HCT116 (cell line): ENCODE measurements around the gene PGBD5. TPM values are rescaled to one million over a fixed set of nuclear protein-coding genes. Genes with fewer than 3 reads are reported as not detected.

Experiments
- ATAC-seq: fragments of 200-7000 bp; cut with Tn5 transposase; 2 replicates; pipeline ENCODE4 v1.9.1; 2020; ENCODE audit warnings: mild to moderate bottlenecking, moderate library complexity
- BruUV-seq: library from RNA; stranded (reverse); fragments of 400-500 nt; replicated peaks from 2 replicates; lab custom pipeline; 2021; lab: Mats Ljungman, UMichigan
- CTCF ChIA-PET: fragments of 300-600 bp; sonication (Branson Sonifier 250); formaldehyde crosslinking; loops from one replicate; lab custom pipeline; 2021; ENCODE audit warnings: antibody characterized with exemption; lab: Charles Lee
- POLR2A ChIA-PET: fragments of 300-600, 350-600 bp; sonication (Branson Sonifier 250); formaldehyde crosslinking; loops from one replicate; lab custom pipeline; 2021; ENCODE audit warnings: antibody characterized with exemption; lab: Charles Lee
- RAD21 ChIA-PET, 2 experiments: fragments of 300-600 bp; sonication (Branson Sonifier 250); formaldehyde crosslinking; loops; one replicate each; lab custom pipeline; 2023; ENCODE audit warnings: low total read pairs in 2 of 2; ENCODE audit not compliant: uncharacterized antibody in 2 of 2, unreplicated experiment in 2 of 2, low non-redundant PET in 1 of 2; lab: Charles Lee
- DNase-seq: peaks from one replicate; pipeline ENCODE4 v3.0.0-alpha.2; 2010; ENCODE audit warnings: low read depth, low spot score
- H2AFZ ChIP-seq: fragments of 200-600 bp; shearing (Covaris generic), sonication (generic); 2 replicates; pipeline ENCODE4 v1.6.1; 2017; ENCODE audit warnings: low read depth, mixed run types, mixed read lengths, antibody characterized with exemption, low read length; ENCODE audit not compliant: poor library complexity, severe bottlenecking
- H3K27ac ChIP-seq: 2 replicates; pipeline ENCODE4 v1.5.1; 2012; ENCODE audit warnings: low read depth, low read length
- H3K27me3 ChIP-seq: fragments of 200-600 bp; sonication (generic); 2 replicates; pipeline ENCODE4 v1.6.1; 2016; ENCODE audit warnings: mixed run types, low read length, mixed read lengths; ENCODE audit not compliant: insufficient read depth
- H3K36me3 ChIP-seq, 2 experiments: fragments of 200-500 bp in 1 of 2; fragments of 200-600 bp in 1 of 2; sonication (Bioruptor generic) in 1 of 2; sonication (generic) in 1 of 2; 2 replicates each; pipeline versions ENCODE4 v1.5.1 to v1.6.1; 2014 to 2016; ENCODE audit warnings: low read length in 2 of 2, inconsistent platforms in 1 of 2, mixed read lengths in 1 of 2, mixed run types in 1 of 2; ENCODE audit not compliant: insufficient read depth in 2 of 2, control insufficient read depth in 1 of 2
- H3K4me1 ChIP-seq, 2 experiments: fragments of 200-600 bp in 1 of 2; sonication (generic) in 1 of 2; 2 replicates each; pipeline versions ENCODE4 v1.5.1 to v1.6.1; 2012 to 2017; ENCODE audit warnings: low read length in 2 of 2, inconsistent platforms in 1 of 2, mild to moderate bottlenecking in 1 of 2, mixed read lengths in 1 of 2, mixed run types in 1 of 2, moderate library complexity in 1 of 2; ENCODE audit not compliant: insufficient read depth in 2 of 2, control insufficient read depth in 1 of 2
- H3K4me2 ChIP-seq: fragments of 200-600 bp; sonication (generic); 2 replicates; pipeline ENCODE4 v1.6.1; 2017; ENCODE audit warnings: mixed run types, low read length, mixed read lengths
- H3K4me3 ChIP-seq, 2 experiments: fragments of 200-600 bp in 1 of 2; sonication (generic) in 1 of 2; replicated peaks in 1 of 2; 2 replicates each; pipeline ENCODE4 v1.5.1; 2011 to 2016; ENCODE audit warnings: low read length in 2 of 2, control low read depth in 1 of 2, low read depth in 1 of 2, mild to moderate bottlenecking in 1 of 2, mixed read lengths in 1 of 2, mixed run types in 1 of 2
- H3K79me2 ChIP-seq: fragments of 200-600 bp; sonication (generic); 2 replicates; pipeline ENCODE4 v1.6.1; 2017; ENCODE audit warnings: mild to moderate bottlenecking, mixed run types, low read length, moderate library complexity, mixed read lengths; ENCODE audit not compliant: insufficient read depth
- H3K9ac ChIP-seq: fragments of 200-600 bp; sonication (generic); 2 replicates; pipeline ENCODE4 v1.6.1; 2016; ENCODE audit warnings: low read length, mixed read lengths
- H3K9me2 ChIP-seq: fragments of 200-600 bp; sonication (generic), shearing (Covaris generic); 2 replicates; pipeline ENCODE4 v1.6.1; 2017; ENCODE audit warnings: mixed run types, mild to moderate bottlenecking, moderate library complexity; ENCODE audit not compliant: insufficient read depth
- H3K9me3 ChIP-seq, 2 experiments: fragments of 200-500 bp in 1 of 2; fragments of 200-600 bp in 1 of 2; sonication (Bioruptor generic) in 1 of 2; sonication (generic) in 1 of 2; 2 replicates each; pipeline ENCODE4 v1.6.1; 2014 to 2017; ENCODE audit warnings: low read length in 2 of 2, mixed read lengths in 2 of 2, inconsistent platforms in 1 of 2, low read depth in 1 of 2, mild to moderate bottlenecking in 1 of 2, mixed run types in 1 of 2, moderate library complexity in 1 of 2; ENCODE audit not compliant: control insufficient read depth in 1 of 2, insufficient read depth in 1 of 2
- H4K20me1 ChIP-seq: fragments of 200-600 bp; sonication (generic), shearing (Covaris generic); 2 replicates; pipeline ENCODE4 v1.6.1; 2017; ENCODE audit warnings: mixed run types, mild to moderate bottlenecking, moderate library complexity; ENCODE audit not compliant: insufficient read depth
- CBX3 ChIP-seq: IDR thresholded peaks from 2 replicates; pipeline ENCODE4 v1.6.1; 2012; ENCODE audit warnings: low read depth
- EGR1 ChIP-seq: IDR thresholded peaks from 2 replicates; pipeline ENCODE4 v1.6.1; 2012; ENCODE audit warnings: low read depth
- ELF1 ChIP-seq: IDR thresholded peaks from 2 replicates; pipeline ENCODE4 v1.6.1; 2012; ENCODE audit warnings: low read depth, borderline replicate concordance
- EZH2 ChIP-seq: fragments of 200-600 bp; sonication (generic); IDR thresholded peaks from 2 replicates; pipeline ENCODE4 v1.6.1; 2017; ENCODE audit warnings: antibody characterized with exemption, mixed run types
- EZH2phosphoT487 ChIP-seq: fragments of 200-600 bp; IDR thresholded peaks from 2 replicates; pipeline ENCODE4 v1.6.1; 2018; ENCODE audit warnings: antibody characterized with exemption, borderline replicate concordance
- FOSL1 ChIP-seq: IDR thresholded peaks from 2 replicates; pipeline ENCODE4 v1.6.1; 2012; ENCODE audit warnings: low read depth
- JUND ChIP-seq: IDR thresholded peaks from 2 replicates; pipeline ENCODE4 v1.6.1; 2012
- POLR2A ChIP-seq: IDR thresholded peaks from 2 replicates; pipeline ENCODE4 v1.7.0; 2011; ENCODE audit warnings: borderline replicate concordance; ENCODE audit not compliant: insufficient read depth, insufficient read length; ENCODE audit errors: extremely low read depth
- POLR2AphosphoS5 ChIP-seq: IDR thresholded peaks from 2 replicates; pipeline ENCODE4 v1.6.1; 2011; ENCODE audit warnings: mild to moderate bottlenecking, low read depth, low read length, moderate library complexity
- RAD21 ChIP-seq: IDR thresholded peaks from 2 replicates; pipeline ENCODE4 v1.6.1; 2012; ENCODE audit warnings: low read depth, mild to moderate bottlenecking
- SIN3A ChIP-seq: IDR thresholded peaks from 2 replicates; pipeline ENCODE4 v1.6.1; 2012; ENCODE audit warnings: low read depth
- SP1 ChIP-seq: IDR thresholded peaks from 2 replicates; pipeline ENCODE4 v1.6.1; 2012; ENCODE audit warnings: low read depth
- ZNF274 ChIP-seq: fragments of 200-500 bp; sonication (Bioruptor generic); IDR thresholded peaks from 2 replicates; pipeline ENCODE4 v1.6.1; 2014; ENCODE audit warnings: mild to moderate bottlenecking, low read depth, low read length, inconsistent platforms
- intact Hi-C: fragments of 100-400 bp; cut with micrococcal nuclease; formaldehyde crosslinking; loops from 2 replicates; pipeline ENCODE4 v1.10.0; 2022
- total RNA-seq: library from RNA; stranded (reverse); gene quantifications from one replicate; pipeline ENCODE4 v1.2.1, GENCODE V29; 2021; ENCODE audit not compliant: unreplicated experiment
- TF ChIP-seq, protein P1 (sequence below): IDR thresholded peaks from 2 replicates; pipeline ENCODE4 v1.6.1; 2012; ENCODE audit warnings: low read depth
- TF ChIP-seq, protein P2 (sequence below): IDR thresholded peaks from 2 replicates; pipeline ENCODE4 v1.6.1; 2012
- TF ChIP-seq, protein P3 (sequence below), 3 experiments: fragments of 200-600 bp in 1 of 3; sonication (generic) in 1 of 3; IDR thresholded peaks in 2 of 3; conservative IDR thresholded peaks in 1 of 3; 2 replicates each; pipeline ENCODE4 v1.5.1; 2012 to 2017; ENCODE audit warnings: low read depth in 2 of 3, low read length in 2 of 3, antibody characterized with exemption in 1 of 3, borderline replicate concordance in 1 of 3, control low read depth in 1 of 3, mild to moderate bottlenecking in 1 of 3, mixed read lengths in 1 of 3, mixed run types in 1 of 3, moderate library complexity in 1 of 3; ENCODE audit not compliant: insufficient read depth in 1 of 3
- TF ChIP-seq, protein P4 (sequence below): IDR thresholded peaks from 2 replicates; pipeline ENCODE4 v1.6.1; 2012

PGBD5 gene
- total RNA-seq, 1 experiment from 2014 or later: 0.27 TPM

DNA sequence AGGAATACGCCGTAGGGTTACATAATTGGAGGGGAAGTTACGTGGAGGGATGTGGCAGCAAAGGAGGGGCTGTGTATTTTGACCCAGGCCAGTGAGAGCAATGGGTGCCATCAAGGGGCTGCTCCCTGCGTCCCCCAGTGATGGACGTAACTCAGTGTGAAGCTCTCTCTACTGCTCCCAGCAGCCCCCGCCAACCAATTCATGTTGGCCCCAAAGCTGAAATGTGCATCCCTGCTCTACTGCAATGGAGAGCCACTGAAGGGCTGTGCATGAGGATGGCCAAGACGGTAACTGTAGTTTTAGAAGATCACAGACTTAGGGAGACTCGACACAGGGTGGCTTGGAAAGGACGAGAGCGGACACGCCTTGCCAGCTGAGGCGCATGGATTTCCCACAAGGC, 38.3 kb downstream of the PGBD5 start:
- no peak for DNase-seq
- no peak overlapping the region for H2AFZ ChIP-seq
- ChIA-PET RAD21 (no interaction called here), CTCF (no interaction called here), POLR2A (no interaction called here)
- H3K27ac ChIP-seq: no peak overlapping the region
- no peak overlapping the region for H3K4me3 ChIP-seq
- BruUV-seq: no TSS peak
- ATAC-seq: no peak
- no peaks in the 10 kb centered on the region for H3K4me1 ChIP-seq
- TF ChIP-seq SIN3A (no peak), RAD21 (no peak), JUND (no peak), SP1 (no peak), POLR2A (no peak), EZH2 (no peak), ELF1 (no peak), EZH2phosphoT487 (no peak), CBX3 (no peak), EGR1 (no peak), FOSL1 (no peak), POLR2AphosphoS5 (no peak), ZNF274 (no peak)
- TF ChIP-seq, protein P1, sequence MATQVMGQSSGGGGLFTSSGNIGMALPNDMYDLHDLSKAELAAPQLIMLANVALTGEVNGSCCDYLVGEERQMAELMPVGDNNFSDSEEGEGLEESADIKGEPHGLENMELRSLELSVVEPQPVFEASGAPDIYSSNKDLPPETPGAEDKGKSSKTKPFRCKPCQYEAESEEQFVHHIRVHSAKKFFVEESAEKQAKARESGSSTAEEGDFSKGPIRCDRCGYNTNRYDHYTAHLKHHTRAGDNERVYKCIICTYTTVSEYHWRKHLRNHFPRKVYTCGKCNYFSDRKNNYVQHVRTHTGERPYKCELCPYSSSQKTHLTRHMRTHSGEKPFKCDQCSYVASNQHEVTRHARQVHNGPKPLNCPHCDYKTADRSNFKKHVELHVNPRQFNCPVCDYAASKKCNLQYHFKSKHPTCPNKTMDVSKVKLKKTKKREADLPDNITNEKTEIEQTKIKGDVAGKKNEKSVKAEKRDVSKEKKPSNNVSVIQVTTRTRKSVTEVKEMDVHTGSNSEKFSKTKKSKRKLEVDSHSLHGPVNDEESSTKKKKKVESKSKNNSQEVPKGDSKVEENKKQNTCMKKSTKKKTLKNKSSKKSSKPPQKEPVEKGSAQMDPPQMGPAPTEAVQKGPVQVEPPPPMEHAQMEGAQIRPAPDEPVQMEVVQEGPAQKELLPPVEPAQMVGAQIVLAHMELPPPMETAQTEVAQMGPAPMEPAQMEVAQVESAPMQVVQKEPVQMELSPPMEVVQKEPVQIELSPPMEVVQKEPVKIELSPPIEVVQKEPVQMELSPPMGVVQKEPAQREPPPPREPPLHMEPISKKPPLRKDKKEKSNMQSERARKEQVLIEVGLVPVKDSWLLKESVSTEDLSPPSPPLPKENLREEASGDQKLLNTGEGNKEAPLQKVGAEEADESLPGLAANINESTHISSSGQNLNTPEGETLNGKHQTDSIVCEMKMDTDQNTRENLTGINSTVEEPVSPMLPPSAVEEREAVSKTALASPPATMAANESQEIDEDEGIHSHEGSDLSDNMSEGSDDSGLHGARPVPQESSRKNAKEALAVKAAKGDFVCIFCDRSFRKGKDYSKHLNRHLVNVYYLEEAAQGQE: no peak
- TF ChIP-seq, protein P2, sequence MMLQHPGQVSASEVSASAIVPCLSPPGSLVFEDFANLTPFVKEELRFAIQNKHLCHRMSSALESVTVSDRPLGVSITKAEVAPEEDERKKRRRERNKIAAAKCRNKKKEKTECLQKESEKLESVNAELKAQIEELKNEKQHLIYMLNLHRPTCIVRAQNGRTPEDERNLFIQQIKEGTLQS: no peak
- TF ChIP-seq, protein P3, sequence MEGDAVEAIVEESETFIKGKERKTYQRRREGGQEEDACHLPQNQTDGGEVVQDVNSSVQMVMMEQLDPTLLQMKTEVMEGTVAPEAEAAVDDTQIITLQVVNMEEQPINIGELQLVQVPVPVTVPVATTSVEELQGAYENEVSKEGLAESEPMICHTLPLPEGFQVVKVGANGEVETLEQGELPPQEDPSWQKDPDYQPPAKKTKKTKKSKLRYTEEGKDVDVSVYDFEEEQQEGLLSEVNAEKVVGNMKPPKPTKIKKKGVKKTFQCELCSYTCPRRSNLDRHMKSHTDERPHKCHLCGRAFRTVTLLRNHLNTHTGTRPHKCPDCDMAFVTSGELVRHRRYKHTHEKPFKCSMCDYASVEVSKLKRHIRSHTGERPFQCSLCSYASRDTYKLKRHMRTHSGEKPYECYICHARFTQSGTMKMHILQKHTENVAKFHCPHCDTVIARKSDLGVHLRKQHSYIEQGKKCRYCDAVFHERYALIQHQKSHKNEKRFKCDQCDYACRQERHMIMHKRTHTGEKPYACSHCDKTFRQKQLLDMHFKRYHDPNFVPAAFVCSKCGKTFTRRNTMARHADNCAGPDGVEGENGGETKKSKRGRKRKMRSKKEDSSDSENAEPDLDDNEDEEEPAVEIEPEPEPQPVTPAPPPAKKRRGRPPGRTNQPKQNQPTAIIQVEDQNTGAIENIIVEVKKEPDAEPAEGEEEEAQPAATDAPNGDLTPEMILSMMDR (IDR thresholded peaks at IDR 0.05 in 2 of 3, conservative IDR thresholded peaks at IDR 0.05 in 1 of 3; ENCODE audit: borderline replicate concordance in 1 of 3, insufficient read depth in 1 of 3, low read depth in 2 of 3, low read length in 2 of 3): no peak
- TF ChIP-seq, protein P4, sequence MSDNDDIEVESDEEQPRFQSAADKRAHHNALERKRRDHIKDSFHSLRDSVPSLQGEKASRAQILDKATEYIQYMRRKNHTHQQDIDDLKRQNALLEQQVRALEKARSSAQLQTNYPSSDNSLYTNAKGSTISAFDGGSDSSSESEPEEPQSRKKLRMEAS: no peak
- TF ChIP-seq, all 23 proteins: peak for 0
- no peaks in the 10 kb centered on the region for H3K36me3 ChIP-seq
- intact Hi-C loops: no loop called here
- no peak overlapping the region for H3K9ac ChIP-seq
- no peaks in the 10 kb centered on the region for H3K9me2 ChIP-seq
- H4K20me1 ChIP-seq: no peaks in the 10 kb centered on the region
- no peaks in the 10 kb centered on the region for H3K9me3 ChIP-seq
- H3K27me3 ChIP-seq: no peaks in the 10 kb centered on the region; the same call in 1 of the 2 replicates
- H3K4me2 ChIP-seq: no peak overlapping the region
- H3K79me2 ChIP-seq: no peaks in the 10 kb centered on the region
